Stimulated activated naive CD8-positive, alpha-beta T cell treated with anti-CD3 and anti-CD28 coated beads, Interleukin-15, amount 100 ng/mL, for 72 hours (primary cell): ENCODE data around the gene PTPRR.

Experiments used
- ATAC-seq: fragments of 150-1000 bp; cut with Tn5 transposase; 2 replicates; pipeline ENCODE4 v1.10.0; 2021; ENCODE audit warnings: mild to moderate bottlenecking, moderate library complexity
- DNase-seq, 2 donors: peaks; one replicate each; pipeline ENCODE4 v3.0.0; 2021 to 2022
- H3K27ac Mint-ChIP-seq, 2 donors: one replicate each; pipeline ENCODE4 v1.8.0; 2022; ENCODE audit warnings: mild to moderate bottlenecking in 2 of 2, mixed read lengths in 2 of 2, moderate library complexity in 2 of 2
- H3K27me3 Mint-ChIP-seq: one replicate; pipeline ENCODE4 v1.8.0; 2022; ENCODE audit warnings: mixed read lengths
- H3K4me1 Mint-ChIP-seq: one replicate; pipeline ENCODE4 v1.8.0; 2022; ENCODE audit warnings: mild to moderate bottlenecking, mixed read lengths
- H3K4me3 Mint-ChIP-seq, 2 donors: one replicate each; pipeline ENCODE4 v1.8.0; 2022; ENCODE audit warnings: mild to moderate bottlenecking in 2 of 2, mixed read lengths in 2 of 2, moderate library complexity in 1 of 2
- H3K9me3 Mint-ChIP-seq, 2 donors: one replicate each; pipeline ENCODE4 v1.8.0; 2022; ENCODE audit warnings: mixed read lengths in 2 of 2

Gene PTPRR

DNA sequence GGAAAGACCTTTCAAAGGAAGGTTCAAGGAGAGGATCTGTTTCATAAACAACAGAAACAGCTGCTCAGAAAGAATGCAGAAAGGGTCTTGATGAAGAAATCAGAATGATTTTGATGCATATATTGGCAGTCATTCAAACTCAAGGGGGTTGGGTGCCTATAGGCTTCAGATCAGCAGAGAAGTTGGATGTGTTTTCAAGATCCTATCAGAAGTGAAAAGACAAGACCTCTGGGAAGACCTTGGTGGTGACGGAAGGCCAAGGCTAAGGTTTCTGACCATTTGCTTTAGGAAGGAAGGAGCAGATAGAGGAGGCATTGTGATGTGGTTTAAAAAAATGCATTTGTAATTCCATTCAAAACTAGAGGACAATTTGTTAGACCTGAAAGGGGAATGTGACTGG, 268.1 kb downstream of the PTPRR start:
- Mint-ChIP-seq H3K4me1 (no peaks in the 10 kb centered on the region), H3K9me3 (no peaks in the 10 kb centered on the region), H3K27ac (no peak overlapping the region), H3K27me3 (no peaks in the 10 kb centered on the region), H3K4me3 (no peak overlapping the region)
- ATAC-seq (no peak), DNase-seq (no peak)

DNA sequence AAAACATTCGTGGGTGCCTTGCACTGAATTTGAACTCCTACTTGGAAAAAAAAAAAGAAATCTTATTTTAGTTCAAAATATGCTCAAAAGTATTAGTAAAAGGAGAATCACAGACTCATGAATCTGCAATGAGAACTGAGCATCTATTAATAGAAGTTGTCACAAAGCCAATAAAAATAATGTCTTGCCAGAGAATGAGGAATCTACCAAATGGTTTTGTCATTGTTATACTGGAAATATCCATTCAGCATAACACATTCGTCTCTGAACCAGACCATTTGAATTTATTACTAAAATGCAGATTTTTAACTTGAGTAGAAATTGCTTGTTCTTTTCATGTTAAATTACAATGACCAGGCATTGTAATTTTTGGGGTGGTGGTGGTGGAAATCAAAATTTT, 271.7 kb downstream of the PTPRR start:
- DNase-seq: no peak
- no peak for ATAC-seq
- Mint-ChIP-seq H3K27me3 (peaks cover 4% of the 10 kb centered on the region), H3K9me3 (no peaks in the 10 kb centered on the region), H3K4me1 (no peaks in the 10 kb centered on the region), H3K4me3 (no peak overlapping the region), H3K27ac (no peak overlapping the region)

DNA sequence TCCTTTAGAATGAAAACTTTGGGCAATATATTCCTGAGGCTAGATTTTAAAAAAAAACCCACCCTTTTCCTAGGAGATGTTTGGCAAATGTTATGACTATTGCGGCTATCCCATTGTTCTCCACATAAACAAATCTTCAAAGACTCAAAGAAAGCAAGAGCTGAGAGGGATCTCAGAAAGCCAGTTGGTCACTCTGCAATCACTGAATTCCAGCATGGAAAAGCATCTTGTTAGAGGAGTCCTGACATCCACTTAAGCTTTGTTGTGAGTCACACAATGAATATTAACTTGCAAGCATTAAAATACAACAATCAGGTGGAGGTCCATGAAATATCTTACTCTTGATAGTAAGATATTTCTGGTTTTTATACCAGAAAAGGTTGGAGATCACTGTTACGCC, 272.3 kb downstream of the PTPRR start:
- ATAC-seq: no peak
- H3K27me3 Mint-ChIP-seq: peaks cover 10% of the 10 kb centered on the region
- no peak for DNase-seq
- H3K9me3 Mint-ChIP-seq: no peaks in the 10 kb centered on the region
- no peaks in the 10 kb centered on the region for H3K4me1 Mint-ChIP-seq
- H3K4me3 Mint-ChIP-seq: no peak overlapping the region
- H3K27ac Mint-ChIP-seq: no peak overlapping the region

DNA sequence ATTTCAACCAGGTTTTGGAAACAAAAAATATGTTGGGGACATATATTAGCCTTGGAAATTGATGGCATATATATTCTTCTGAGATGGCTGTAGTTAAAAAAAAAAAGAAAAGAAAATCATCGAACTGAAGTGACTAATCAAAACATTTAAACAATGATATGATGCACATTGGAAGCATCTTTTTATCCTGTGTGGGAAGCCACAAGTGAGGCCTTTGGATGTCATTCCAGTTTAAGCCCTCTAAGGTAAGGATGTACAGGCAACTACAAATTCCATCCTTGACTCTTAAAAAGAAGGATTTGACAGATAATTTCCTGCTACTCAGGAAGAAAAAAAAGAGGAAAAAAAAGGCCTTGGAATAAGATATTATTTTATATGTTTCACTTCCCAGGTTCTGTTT, 273.7 kb downstream of the PTPRR start:
- Mint-ChIP-seq H3K27me3 (peaks cover 16% of the 10 kb centered on the region), H3K9me3 (no peaks in the 10 kb centered on the region), H3K4me1 (no peaks in the 10 kb centered on the region), H3K4me3 (no peak overlapping the region), H3K27ac (no peak overlapping the region)
- DNase-seq: no peak
- no peak for ATAC-seq

DNA sequence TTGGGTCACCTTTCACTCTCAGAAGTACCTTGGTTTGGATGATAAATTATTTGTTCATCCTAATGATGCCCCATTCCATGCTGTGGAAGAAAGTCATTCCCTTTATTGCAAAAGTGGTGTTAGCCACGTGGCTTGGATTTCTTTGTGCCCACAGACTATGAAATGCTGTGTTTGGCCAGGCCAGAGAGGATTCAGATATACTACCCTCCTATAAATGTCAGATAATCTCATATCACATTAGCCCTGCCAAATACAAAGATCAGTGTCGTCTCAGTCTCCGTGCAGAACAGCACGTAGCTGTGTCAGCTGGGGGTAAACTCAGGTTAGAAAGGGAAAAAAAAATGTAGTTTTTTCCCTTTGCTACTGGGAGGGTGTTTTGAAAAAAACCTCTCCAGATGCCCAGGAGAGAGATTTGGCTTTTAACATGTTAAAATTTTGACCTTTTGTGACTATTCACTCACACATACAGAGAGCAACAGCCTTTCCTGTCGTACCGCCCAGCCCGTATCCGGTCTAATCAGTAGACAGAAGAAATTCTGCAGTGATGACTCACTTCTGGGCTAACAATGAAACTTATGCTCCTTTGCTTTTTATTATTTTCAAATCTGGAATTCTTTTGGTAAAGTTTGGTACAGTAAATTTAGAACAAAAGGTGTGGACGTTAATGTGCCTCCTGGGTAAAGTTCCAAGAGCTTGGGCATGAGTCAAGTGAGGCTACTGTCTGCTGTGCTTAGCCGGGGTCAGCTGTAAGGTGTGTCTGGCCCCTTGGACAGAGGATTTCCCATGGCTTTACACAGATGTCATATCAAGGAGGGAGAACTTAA, 274.8 kb downstream of the PTPRR start:
- no peak overlapping the region for H3K27ac Mint-ChIP-seq
- H3K9me3 Mint-ChIP-seq: no peaks in the 10 kb centered on the region
- H3K4me1 Mint-ChIP-seq: no peaks in the 10 kb centered on the region
- H3K4me3 Mint-ChIP-seq: peak overlapping the region in 1 of 2 donors; percentile 13
- ATAC-seq (peak; percentile 77), DNase-seq (no peak)
- peaks cover 16% of the 10 kb centered on the region for H3K27me3 Mint-ChIP-seq

DNA sequence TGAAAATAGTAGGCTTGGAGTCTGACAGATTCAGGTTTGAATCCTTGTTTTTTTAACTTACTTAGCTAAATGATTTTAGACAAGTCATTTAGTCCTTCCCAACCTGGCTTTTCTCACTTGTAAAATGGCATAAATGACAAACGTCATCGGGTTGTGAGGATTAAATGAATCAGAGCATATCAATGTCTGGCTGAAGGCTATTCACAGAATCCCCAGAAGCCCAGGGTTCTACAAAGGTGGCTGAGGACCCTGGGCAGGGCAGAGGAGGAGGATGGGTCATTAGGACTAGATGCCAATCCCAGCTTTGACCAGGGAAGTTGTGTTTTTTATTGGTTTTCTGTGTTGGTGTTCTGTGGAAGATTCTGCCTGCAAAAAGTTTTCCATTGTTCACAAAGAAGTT, 275.7 kb downstream of the PTPRR start:
- Mint-ChIP-seq H3K4me3 (no peak overlapping the region), H3K27me3 (peaks cover 16% of the 10 kb centered on the region), H3K27ac (no peak overlapping the region), H3K4me1 (no peaks in the 10 kb centered on the region), H3K9me3 (no peaks in the 10 kb centered on the region)
- DNase-seq: no peak
- no peak for ATAC-seq

DNA sequence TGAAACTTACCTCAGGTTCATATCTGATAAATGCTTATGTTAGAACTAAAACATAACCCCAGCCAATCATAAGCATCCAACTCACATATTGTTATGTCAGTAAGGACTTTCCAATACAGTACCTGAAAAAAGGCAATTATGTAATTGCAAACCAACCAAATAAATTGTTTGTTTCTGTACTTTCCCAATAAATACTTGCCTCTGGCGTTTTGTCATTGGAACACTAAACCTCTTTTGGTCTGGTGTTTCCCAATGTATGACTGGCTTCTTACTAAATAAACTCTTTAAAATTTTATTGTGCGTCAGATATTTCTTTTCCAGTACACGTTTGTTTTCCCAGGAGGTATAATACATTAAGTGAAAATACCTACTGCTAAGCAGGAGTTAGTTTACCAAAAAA, 276.6 kb downstream of the PTPRR start:
- ATAC-seq: no peak
- DNase-seq: no peak
- H3K4me3 Mint-ChIP-seq: no peak overlapping the region
- no peaks in the 10 kb centered on the region for H3K9me3 Mint-ChIP-seq
- peaks cover 16% of the 10 kb centered on the region for H3K27me3 Mint-ChIP-seq
- no peak overlapping the region for H3K27ac Mint-ChIP-seq
- H3K4me1 Mint-ChIP-seq: no peaks in the 10 kb centered on the region

DNA sequence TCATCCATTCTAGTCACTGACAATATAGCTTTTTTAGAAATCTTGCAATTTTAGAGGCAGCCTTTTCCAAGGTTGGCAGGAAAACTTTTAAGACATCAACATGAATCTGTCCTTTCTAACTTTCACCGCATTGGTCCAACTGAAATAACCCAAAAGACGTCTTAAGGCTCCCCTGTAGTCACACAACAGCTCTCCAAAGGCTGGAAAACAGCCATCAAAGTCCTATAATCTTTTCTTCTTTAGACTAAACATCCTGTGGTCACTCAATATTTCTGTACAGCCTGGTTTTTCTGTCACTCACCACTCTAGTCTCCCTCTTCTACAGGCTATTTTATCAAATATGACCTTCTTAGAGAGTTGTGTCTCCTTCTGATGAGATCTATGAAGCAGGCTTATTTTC, 278.8 kb downstream of the PTPRR start:
- Mint-ChIP-seq H3K27me3 (peaks cover 16% of the 10 kb centered on the region), H3K4me1 (no peaks in the 10 kb centered on the region), H3K27ac (no peak overlapping the region), H3K9me3 (no peaks in the 10 kb centered on the region), H3K4me3 (no peak overlapping the region)
- ATAC-seq (no peak), DNase-seq (no peak)

DNA sequence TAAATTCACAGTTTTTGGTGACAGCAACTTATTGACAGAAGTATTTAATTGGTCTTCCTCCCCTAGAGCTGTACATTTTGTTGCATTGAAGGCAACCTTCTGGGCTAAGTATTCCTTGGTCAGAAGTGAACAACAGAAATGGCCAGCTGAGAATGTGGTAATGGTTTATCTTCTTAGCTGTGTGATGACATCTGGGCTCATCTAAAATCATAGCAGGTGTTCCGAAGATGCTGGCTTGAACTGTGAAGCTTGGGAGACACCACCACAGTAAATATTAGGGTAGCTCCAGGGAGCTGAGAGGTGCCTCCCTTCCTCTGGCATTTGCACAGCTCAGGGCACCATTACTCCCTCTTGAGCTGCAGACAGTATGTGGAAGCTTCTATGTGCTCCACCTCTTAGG, 279.6 kb downstream of the PTPRR start:
- no peak for ATAC-seq
- Mint-ChIP-seq H3K4me3 (no peak overlapping the region), H3K9me3 (no peaks in the 10 kb centered on the region), H3K4me1 (no peaks in the 10 kb centered on the region), H3K27ac (no peak overlapping the region), H3K27me3 (peaks cover 16% of the 10 kb centered on the region)
- DNase-seq: no peak

DNA sequence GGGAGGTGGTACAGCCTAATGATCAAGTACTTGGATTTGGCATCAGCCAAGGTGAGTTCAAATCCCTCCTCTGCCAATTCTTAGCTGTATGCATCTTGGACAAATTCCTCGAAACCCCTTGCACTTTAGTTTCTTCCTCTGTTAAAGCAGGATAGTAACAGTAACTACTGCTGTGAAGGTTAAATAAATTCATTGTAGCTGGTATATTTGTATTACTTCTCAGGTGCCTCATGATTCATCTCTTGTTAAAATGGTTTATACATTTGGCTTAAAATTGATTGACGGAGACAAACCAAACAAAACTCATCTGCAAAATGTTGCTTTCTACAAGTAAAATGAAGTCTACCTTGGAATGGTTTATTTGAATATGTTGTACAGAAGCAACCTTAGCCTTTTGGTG, 281.0 kb downstream of the PTPRR start:
- H3K27me3 Mint-ChIP-seq: peaks cover 21% of the 10 kb centered on the region
- H3K27ac Mint-ChIP-seq: no peak overlapping the region
- ATAC-seq: no peak
- H3K9me3 Mint-ChIP-seq: no peaks in the 10 kb centered on the region
- no peak overlapping the region for H3K4me3 Mint-ChIP-seq
- no peaks in the 10 kb centered on the region for H3K4me1 Mint-ChIP-seq
- no peak for DNase-seq

DNA sequence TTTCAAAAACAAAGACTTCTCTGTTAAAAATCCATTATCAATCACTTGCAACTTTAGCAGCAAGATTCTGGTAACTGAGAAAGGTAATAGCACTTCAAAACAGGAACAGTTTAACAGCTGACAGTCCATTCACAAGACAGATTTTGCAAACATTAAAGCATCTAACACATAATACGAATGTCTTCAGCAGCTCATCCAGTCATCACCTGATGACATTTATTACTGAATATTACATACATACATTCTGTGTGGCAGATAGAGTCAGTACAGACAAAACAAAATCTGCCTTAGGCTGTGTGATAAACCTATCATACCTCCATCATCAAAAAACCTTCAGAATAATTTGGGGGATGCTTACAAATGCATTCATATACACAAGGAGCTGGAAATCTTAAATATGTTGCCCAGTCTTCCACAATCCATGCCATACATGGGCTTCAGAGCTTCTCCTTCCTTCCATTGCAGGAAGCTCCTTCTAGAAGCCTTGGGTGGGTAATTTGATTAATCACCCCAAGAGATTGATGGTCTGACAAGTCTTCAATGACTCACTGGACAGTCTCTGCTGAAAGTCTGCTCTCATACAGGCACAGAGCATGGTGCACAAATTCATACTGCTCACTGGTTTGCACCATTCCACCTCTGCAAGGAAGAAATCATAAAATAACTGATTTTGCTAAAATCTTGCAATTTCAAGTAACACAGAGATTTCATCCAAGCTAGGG, 281.7 kb downstream of the PTPRR start:
- Mint-ChIP-seq H3K4me3 (no peak overlapping the region), H3K4me1 (no peaks in the 10 kb centered on the region), H3K27me3 (peaks cover 16% of the 10 kb centered on the region), H3K27ac (no peak overlapping the region), H3K9me3 (no peaks in the 10 kb centered on the region)
- no peak for ATAC-seq
- DNase-seq: no peak

DNA sequence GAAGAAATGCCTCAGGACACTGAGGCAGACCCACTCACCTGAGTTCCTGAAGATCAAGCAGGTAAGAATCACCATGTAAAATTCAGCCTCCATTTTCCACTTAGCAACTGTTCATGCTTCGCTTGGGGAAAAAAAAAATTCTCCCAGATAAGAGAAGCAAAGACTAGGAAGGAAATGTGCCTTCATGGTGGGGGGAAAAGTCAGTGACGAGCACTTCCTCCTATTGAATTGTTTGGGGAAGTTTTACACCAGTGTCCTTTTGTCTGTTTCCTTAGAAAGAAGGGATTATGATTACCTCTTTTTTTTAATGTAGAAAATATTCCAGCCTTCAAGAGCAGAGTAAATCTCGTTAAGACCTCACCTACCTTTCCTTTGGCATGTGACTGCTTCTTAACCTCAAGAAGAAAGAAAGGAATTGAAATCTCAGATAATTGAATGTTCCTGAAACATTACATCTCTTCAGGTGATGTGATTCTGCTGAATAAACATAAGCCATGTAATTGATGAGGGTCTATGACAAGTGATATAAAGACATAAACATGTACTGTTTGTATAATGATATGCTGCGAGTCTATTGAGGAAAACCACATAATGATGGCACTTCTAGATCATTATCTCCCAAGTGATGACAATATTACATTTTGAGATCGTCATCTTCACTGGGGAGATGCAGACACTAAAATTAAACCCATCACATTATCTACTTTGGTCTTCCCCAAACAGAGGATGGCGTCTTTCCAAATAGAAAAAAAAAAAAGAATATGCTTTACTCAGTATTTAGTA, 283.0 kb downstream of the PTPRR start, which contains the start of gene PTPRB:
PTPRB (minus strand) TSS at position 127 of the 783 bp plus-strand sequence; CDS start at position 93, 34 bp downstream.
- H3K27me3 Mint-ChIP-seq: peaks cover 5% of the 10 kb centered on the region
- H3K9me3 Mint-ChIP-seq: no peaks in the 10 kb centered on the region
- DNase-seq (no peak), ATAC-seq (no peak)
- H3K27ac Mint-ChIP-seq: no peak within 1 kb of the TSS
- no peak within 1 kb of the TSS for H3K4me3 Mint-ChIP-seq
- H3K4me1 Mint-ChIP-seq: no peaks in the 10 kb centered on the region

DNA sequence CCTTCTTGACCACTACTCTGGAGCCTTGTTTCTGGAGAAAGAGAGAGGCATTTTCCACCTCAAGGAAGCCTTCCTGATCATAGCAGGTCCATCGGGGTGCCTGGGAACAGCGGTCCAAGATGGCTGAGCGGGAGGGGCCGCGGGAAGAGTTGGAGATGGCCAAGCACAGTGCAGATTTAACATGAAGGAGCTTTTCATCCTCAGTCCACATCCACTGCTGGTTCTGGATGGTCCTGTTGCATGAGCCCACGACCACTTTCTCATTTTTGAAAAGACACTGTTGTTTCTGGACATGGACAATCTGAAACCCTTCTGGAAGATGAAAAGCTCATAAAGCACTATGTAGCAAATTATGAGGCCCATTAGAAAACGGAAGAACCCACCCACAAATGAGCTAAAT, 284.8 kb downstream of the PTPRR start:
- Mint-ChIP-seq H3K9me3 (no peaks in the 10 kb centered on the region), H3K4me3 (no peak overlapping the region), H3K27ac (no peak overlapping the region), H3K4me1 (no peaks in the 10 kb centered on the region), H3K27me3 (peaks cover 5% of the 10 kb centered on the region)
- ATAC-seq (no peak), DNase-seq (no peak)

DNA sequence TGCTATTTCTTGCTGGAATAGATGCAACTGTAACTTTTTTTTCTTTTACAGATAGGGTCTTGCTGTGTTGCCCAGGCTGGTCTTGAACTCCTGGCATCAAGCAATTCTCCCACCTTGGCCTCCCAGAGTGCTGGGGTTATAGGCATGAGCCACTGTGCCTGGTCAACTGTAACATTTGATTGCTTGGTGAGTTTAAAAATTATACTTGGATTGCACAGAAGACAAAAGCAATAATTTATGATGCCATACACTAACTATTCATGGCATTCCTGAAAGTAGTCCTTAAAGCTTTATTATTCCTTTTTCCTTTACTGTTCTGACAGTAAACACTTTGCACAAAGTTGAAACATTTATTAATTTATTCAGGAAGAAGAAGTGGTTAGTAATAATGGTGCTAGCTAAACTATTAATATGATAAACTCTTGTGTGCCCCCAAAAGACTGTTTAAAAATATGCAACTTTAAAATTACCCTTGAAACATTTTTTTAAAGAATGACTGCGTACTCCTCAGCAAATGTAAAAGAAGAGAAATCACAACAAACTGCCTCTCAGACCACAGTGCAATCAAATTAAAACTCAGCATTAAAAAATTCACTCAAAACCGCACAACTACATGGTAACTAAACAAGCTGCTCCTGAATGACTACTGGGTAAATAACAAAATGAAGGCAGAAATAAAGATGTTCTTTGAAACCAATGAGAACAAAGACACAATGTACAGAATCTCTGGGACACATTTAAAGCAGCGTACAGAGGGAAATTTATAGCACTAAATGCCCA, 291.6 kb downstream of the PTPRR start:
- Mint-ChIP-seq H3K27me3 (peaks cover 7% of the 10 kb centered on the region), H3K27ac (no peak overlapping the region), H3K4me3 (no peak overlapping the region), H3K4me1 (no peaks in the 10 kb centered on the region), H3K9me3 (no peaks in the 10 kb centered on the region)
- DNase-seq: no peak
- ATAC-seq: no peak

DNA sequence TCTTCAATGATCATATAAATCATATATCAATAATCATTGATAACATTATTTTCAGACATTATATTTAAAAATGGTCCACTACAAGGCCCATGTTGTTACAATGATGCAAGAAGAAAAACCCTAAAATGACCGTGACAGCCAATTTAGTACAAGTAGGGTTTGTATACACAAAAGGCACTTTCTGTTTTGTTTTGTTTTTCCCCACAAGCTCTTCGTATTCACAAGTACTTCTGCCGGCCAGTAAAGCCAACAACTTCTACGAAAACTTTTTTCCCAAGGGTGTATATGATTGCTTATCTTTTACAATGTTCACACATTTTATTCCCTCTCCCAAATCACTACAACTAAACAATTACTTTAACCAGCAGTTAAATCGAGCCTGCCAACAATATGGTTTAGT, 292.9 kb downstream of the PTPRR start:
- no peak for ATAC-seq
- H3K4me1 Mint-ChIP-seq: no peaks in the 10 kb centered on the region
- no peak overlapping the region for H3K27ac Mint-ChIP-seq
- no peak for DNase-seq
- no peaks in the 10 kb centered on the region for H3K9me3 Mint-ChIP-seq
- H3K27me3 Mint-ChIP-seq: peaks cover 7% of the 10 kb centered on the region
- H3K4me3 Mint-ChIP-seq: no peak overlapping the region
